ENCODE results near the gene TTLL9. TPM values are rescaled to one million over a fixed set of nuclear protein-coding genes. Genes with fewer than 3 reads are reported as not detected.

TTLL9 gene
- total RNA-seq, 1 donor from 2014 or later: not detected

DNA sequence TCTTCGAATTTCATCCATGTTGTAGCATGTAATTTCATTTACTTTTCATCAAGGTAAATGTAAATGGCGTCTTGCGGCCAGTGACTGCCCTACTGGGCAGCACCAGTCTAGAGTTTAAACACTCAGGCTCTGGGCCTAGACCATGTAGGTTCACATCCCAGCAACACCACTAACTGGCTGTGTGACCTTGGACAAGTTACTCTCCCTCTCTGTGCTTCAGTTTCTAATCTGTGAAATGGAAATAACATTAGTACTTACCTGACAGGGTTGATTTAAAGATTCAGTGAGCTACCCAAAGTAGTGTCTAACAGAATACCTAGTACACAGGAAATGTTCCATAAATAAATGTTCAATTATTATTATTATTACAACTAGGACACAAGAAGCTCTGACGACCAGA is 52.2 kb downstream of the TTLL9 start:
- Histone ChIP-seq H3K4me3 (ENCODE audit: low read depth, low read length) (no peak overlapping the region), H3K27me3 (ENCODE audit: control insufficient read depth, insufficient read depth, low read length) (peaks cover 10% of the 10 kb centered on the region), H3K36me3 (ENCODE audit: control insufficient read depth, insufficient read depth, low read length) (no peaks in the 10 kb centered on the region)
- TF ChIP-seq, protein P1, sequence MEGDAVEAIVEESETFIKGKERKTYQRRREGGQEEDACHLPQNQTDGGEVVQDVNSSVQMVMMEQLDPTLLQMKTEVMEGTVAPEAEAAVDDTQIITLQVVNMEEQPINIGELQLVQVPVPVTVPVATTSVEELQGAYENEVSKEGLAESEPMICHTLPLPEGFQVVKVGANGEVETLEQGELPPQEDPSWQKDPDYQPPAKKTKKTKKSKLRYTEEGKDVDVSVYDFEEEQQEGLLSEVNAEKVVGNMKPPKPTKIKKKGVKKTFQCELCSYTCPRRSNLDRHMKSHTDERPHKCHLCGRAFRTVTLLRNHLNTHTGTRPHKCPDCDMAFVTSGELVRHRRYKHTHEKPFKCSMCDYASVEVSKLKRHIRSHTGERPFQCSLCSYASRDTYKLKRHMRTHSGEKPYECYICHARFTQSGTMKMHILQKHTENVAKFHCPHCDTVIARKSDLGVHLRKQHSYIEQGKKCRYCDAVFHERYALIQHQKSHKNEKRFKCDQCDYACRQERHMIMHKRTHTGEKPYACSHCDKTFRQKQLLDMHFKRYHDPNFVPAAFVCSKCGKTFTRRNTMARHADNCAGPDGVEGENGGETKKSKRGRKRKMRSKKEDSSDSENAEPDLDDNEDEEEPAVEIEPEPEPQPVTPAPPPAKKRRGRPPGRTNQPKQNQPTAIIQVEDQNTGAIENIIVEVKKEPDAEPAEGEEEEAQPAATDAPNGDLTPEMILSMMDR (IDR thresholded peaks at IDR 0.05; ENCODE audit: insufficient read depth, low read length, poor library complexity, severe bottlenecking): no peak
- DNase-seq (ENCODE audit: low read depth): no peak

DNA sequence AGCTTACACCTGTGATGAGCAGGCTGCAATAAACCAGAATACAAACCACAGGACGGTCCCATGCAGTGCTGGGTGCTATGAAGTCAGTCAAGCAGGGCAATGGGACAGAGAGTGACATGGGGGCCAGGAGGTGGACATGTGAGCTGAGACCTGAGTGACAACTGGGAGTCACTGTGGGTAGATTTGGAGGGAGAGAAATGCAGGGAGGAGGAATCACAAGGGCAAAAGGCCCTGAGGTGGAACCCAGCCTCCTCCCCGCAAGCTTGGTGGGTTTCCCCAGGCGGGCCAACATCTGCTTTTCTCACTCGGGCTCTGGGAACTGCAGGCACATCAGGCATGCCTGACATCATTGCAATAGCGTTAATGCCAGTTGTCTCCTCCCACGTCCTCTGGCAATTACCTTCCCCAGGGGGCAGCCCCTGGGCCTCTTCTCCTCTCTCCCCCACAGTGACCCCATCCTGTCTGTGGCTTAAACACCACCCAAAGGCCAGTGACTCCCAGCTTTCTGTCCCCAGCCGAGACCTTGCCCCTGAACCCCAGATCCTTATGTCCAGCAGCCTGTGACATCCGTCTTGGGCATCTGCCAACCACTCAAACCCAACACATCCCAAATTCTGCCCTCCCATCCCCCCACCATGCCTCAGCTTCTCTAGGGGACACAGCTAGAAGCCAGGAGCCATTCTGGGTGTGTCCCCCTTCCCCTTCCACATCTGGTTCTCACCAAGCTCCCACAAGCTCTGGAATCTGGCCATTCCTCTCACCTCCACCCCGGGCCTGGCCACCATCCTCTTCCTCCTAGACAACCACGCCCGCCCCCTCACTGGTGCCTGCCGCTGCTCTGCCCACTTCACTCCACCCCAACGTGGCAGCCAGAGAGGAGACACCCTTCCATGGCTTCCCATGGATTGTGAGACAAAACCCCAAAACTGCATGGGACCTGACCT is 53.2 kb downstream of the TTLL9 start:
- TF ChIP-seq, protein P1 (IDR thresholded peaks at IDR 0.05; ENCODE audit: insufficient read depth, low read length, poor library complexity, severe bottlenecking): no peak
- no peak overlapping the region for H3K4me3 ChIP-seq (ENCODE audit: low read depth, low read length)
- no peak for DNase-seq (ENCODE audit: low read depth)
- no peaks in the 10 kb centered on the region for H3K36me3 ChIP-seq (ENCODE audit: control insufficient read depth, insufficient read depth, low read length)
- H3K27me3 ChIP-seq (ENCODE audit: control insufficient read depth, insufficient read depth, low read length): peaks cover 10% of the 10 kb centered on the region

DNA sequence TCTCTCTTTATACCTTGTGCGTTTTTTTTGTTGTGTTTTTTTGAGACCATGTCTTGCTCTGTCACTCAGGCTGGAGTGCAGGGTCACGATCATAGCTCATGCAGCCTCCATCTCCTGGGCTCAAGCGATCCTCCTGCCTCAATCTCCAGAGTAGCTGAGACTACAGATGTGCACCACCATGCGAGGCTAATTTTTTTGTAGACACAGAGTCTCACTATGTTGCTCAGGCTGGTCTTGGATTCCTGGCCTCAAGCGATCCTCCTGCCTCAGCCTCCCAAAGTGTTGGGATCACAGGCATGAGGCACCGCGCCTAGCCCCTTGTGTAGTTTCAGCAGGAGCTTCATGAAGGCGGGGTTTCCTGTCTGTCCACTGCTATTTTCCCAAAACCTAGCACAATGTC is 54.1 kb downstream of the TTLL9 start:
- no peak for DNase-seq (ENCODE audit: low read depth)
- H3K27me3 ChIP-seq (ENCODE audit: control insufficient read depth, insufficient read depth, low read length): peaks cover 13% of the 10 kb centered on the region
- H3K36me3 ChIP-seq (ENCODE audit: control insufficient read depth, insufficient read depth, low read length): no peaks in the 10 kb centered on the region
- TF ChIP-seq, protein P1 (IDR thresholded peaks at IDR 0.05; ENCODE audit: insufficient read depth, low read length, poor library complexity, severe bottlenecking): no peak
- no peak overlapping the region for H3K4me3 ChIP-seq (ENCODE audit: low read depth, low read length)

DNA sequence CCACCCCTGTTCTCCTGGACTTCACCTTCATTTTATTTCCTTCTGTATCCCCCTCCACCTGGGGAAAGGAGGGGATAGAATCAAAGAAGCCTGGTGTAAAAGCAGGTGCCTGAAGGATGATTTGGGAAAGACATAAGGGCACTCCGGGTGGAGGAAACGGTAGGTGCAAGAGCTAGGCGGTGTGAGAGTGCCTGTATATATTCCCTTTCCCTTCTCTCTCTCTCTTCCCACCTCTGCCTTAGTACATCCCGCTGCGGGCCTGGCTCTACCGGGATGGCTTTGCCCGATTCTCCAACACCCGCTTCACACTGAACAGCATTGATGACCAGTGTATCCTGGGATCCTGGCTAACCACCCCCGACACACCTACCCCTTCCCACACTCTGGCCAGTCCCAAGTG is 55.2 kb downstream of the TTLL9 start:
- Histone ChIP-seq H3K4me3 (ENCODE audit: low read depth, low read length) (no peak overlapping the region), H3K27me3 (ENCODE audit: control insufficient read depth, insufficient read depth, low read length) (peaks cover 10% of the 10 kb centered on the region), H3K36me3 (ENCODE audit: control insufficient read depth, insufficient read depth, low read length) (no peaks in the 10 kb centered on the region)
- TF ChIP-seq, protein P1 (IDR thresholded peaks at IDR 0.05; ENCODE audit: insufficient read depth, low read length, poor library complexity, severe bottlenecking): no peak
- DNase-seq (ENCODE audit: low read depth): no peak

DNA sequence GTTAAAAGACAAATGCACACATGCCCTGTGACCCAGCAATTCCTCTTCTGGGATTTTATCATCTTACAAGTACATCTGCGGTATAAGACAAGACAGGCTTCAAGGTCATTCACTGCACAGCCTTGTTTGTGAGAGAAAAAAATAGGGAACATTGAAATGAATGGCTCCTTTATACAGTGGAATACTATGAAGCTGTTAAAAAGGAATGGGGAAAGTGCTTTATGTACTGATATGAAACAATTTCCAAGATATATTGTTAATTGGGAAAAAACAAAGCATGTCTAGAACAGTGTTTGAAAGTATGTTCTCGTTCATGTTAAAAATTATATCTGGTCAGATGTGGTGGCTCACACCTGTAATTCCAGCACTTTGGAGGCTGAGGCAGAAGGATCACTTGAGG is 56.1 kb downstream of the TTLL9 start:
- TF ChIP-seq, protein P1 (IDR thresholded peaks at IDR 0.05; ENCODE audit: insufficient read depth, low read length, poor library complexity, severe bottlenecking): no peak
- no peak for DNase-seq (ENCODE audit: low read depth)
- H3K36me3 ChIP-seq (ENCODE audit: control insufficient read depth, insufficient read depth, low read length): no peaks in the 10 kb centered on the region
- H3K4me3 ChIP-seq (ENCODE audit: low read depth, low read length): no peak overlapping the region
- peaks cover 12% of the 10 kb centered on the region for H3K27me3 ChIP-seq (ENCODE audit: control insufficient read depth, insufficient read depth, low read length)
